GM18909 (cell line): ENCODE measurements around the gene TRDN.

Experiments used
- ATAC-seq: cut with Tn5 transposase; IDR thresholded peaks from one replicate; pipeline ENCODE4 v1.9.1; 2021; ENCODE audit warnings: mild to moderate bottlenecking; ENCODE audit not compliant: unreplicated experiment, poor library complexity

Gene TRDN

DNA sequence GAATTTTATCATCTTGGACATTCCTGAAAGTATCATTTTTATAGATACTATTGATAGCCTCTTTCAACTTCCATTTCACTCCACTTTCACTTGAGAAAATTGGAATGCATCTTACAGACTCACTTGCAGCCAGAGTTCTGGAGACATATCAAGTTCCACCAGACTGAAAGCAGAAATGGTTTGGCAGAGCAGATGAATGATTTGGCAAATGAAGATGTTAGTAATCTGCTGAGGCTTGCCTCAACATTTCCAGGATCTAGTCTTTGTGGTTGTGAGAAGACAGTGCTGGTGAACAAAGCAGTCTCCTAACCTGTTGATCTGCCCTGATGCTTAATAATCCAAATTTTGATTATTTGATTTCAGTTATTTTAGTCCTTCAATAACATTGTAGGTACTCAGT lies 202.6 kb downstream of the TRDN start:
- no peak for ATAC-seq

DNA sequence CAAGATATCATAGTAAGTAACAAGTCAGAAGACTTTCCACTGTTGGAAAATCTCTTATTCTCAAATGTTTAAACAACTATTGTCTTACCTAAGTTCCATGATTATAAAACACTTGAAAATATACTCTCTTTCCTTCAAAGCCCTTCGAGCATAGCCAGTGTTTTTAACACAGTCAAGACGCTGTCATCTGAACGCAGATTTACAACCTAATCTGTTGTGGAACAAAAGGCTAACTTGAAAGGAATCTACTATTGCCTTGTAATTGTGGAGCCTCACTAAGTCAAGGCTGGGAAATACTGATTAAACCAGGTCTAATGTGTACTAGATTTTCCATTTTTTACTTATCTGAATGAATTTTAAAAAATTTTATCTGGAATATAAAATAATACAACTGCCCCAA lies 205.8 kb downstream of the TRDN start:
- ATAC-seq: no peak

DNA sequence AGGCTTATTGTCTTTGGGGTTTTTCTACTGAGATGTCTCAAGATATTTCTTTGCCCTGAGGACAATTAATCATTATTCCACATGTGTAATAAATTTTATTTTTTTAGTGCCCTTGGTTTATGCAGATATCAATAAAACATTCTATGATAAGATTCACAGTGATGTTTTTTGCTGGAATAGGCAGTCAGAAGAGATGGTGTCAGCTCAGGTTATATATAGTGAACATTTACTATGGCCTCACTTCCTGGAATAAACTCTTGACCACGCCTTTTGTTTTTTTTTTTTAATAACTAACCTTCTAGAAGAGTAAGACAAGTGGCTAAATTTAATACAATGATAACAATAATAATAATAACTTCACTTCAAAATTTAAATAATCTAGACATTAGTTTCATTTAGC lies 209.7 kb downstream of the TRDN start:
- no peak for ATAC-seq

DNA sequence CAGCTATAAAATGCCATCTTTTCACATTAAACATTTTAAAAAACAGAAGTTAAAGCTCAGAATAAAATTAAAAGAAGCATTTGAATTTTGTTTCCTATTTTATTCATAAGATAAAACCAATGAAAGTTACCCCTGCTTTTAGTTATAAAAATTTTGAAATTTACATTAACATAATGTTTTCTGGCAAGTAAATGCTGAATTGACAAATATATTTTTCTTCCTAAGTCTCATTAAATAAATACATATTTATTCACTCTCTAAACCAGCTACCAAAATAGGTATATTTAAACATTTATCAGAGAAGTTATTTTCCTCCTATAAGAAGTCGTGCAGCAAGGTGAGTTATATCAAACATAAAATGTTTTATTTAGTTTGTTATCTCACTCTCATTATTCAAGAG lies 213.6 kb downstream of the TRDN start:
- no peak for ATAC-seq

- no peak for ATAC-seq
Measured at GRCh38 chr6:123420512-123420911, 216.2 kb downstream of the TRDN start.

DNA sequence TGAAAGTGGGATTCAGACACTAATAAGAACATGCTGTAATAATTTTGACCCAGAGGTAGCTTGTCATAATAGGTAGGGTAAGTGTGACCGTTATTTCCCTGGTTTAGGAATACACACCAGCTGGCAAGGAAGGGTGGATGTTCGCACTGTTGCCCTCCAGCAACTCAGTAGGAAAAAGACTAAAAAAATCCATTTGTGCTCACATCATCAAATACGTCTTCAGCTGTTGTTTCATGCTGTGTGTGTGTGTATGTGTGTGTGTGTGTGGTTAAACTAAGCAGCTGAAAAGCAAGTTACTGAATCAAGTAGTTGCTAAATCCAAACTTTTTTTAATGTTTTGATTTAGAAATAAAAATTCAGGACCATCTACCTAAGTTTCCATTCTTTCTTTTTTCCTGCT lies 218.7 kb downstream of the TRDN start:
- no peak for ATAC-seq

DNA sequence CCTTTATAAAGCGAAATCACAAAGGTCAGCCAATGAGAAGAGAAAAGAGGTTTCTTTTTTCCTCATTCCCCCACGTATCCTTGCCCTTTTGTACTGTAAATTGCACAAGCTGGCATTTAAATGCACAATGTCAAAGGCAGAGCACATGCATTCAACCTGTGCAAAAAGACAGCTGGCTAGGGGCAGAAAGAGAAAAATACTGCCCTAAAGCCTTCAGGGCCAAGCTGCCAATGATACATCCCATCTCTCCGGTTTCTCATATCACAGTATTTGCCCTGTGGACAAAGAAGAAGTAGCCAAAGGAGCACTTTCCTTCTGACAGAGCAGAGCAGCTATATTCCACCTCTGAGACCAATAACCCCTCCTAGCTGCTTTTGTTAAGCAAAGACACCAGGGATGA lies 219.2 kb downstream of the TRDN start:
- no peak for ATAC-seq

GRCh38 chr6:123415844-123416468 lies 220.8 kb downstream of the TRDN start:
- peak; percentile 94 for ATAC-seq

- ATAC-seq: no peak
Measured at GRCh38 chr6:123404975-123405374, 231.8 kb downstream of the TRDN start.

DNA sequence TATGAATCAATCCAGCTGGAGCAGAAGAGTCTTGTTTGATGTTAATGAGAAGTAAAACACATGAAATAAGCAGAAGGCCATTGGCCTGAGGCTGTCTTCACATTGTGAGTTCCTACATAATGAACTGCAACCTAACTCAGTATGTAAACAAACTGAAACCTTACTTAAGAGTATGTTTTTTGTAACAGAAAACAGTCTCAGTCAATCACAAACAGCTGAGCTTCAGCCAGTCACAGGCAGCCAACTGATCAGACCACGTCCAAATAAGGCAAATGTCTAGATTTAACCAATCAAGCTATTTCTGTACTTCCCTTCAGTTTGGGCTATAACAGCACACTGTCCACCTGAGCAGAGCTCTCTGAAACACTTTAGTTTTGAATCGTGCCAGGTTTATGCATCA lies 234.7 kb downstream of the TRDN start:
- peak; percentile 92 for ATAC-seq

DNA sequence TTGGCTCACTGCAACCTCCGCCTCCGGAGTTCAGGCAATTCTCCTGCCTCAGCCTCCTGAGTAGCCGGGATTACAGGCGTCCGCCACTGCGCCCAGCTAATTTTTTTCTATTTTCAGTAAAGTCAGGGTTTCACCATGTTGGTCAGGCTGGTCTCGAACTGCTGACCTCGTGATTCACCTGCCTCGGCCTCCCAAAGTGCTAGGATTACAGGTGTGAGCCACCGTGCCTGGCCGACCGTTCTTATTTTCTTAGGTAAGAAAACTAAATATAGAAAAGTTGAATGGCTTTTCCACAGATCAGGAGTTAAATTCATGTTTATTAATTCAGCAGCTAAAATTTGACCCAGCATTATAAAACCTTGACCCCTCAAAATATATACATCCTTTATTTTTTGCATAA lies 238.7 kb downstream of the TRDN start:
- no peak for ATAC-seq

GRCh38 chr6:123393331-123393730 lies 243.4 kb downstream of the TRDN start:
- ATAC-seq: no peak

- no peak for ATAC-seq
Measured at GRCh38 chr6:123383718-123384117, 253.0 kb downstream of the TRDN start.

- peak; percentile 59 for ATAC-seq
Measured at GRCh38 chr6:123380257-123380656, 256.5 kb downstream of the TRDN start.

- no peak for ATAC-seq
Measured at GRCh38 chr6:123372737-123373136, 264.0 kb downstream of the TRDN start.

DNA sequence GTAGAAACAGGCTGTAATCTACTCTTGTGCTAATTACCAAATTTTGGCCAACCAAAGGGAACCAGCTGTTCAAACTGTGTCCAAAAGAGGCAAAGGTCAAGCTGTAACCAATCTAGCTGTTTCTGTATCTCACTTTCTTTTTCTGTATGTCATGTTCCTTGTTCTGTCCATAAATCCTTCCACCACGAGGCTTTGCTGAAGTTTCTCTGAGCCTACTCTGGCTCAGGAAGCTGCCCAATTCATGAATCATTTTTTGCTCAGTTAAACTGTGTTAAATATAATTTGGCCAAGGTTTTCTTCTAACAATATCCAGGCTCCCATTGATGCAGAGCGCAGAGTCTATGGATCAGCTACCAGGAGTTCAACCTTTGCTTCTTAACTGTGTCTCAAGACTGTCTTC lies 272.8 kb downstream of the TRDN start:
- ATAC-seq: no peak

- no peak for ATAC-seq
Measured at GRCh38 chr6:123360359-123360758, 276.4 kb downstream of the TRDN start.

DNA sequence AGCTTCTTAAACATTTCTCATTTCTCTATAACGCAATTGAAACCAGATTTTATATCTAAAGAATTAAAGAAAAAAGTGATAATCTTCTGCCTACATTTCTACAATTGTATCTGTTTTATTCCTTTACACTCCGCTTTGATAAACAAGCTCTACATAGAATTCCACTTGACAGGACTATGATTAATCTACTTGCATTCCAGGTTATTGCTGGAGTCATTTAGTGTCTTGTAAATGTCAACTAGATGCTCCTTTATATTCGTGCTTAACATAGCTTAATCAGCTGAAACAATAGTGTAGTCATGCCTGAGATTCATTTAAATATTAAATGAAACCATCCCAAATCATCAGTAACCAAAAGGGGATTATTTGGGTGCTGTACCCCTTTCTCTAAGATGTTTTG lies 284.0 kb downstream of the TRDN start:
- ATAC-seq: no peak

DNA sequence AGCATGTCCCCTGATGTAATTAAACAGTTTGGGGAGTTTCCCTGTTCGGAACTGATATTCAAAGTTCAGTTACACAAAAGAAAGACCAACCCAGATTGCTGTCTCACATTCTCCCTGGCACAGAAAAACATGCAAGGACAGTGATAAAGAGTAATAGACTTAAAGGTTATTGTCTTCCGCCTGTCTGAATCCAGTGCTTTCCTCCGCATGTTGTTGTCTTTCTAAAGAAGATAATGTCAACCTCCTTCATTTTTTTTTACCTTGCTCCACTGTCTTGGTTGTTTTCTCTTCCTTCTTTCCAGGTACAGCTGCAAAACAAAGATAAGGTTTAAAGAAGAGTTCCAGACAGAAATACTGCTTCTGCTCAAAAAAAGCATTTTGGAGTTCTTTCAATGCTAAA lies 284.5 kb downstream of the TRDN start:
- no peak for ATAC-seq

DNA sequence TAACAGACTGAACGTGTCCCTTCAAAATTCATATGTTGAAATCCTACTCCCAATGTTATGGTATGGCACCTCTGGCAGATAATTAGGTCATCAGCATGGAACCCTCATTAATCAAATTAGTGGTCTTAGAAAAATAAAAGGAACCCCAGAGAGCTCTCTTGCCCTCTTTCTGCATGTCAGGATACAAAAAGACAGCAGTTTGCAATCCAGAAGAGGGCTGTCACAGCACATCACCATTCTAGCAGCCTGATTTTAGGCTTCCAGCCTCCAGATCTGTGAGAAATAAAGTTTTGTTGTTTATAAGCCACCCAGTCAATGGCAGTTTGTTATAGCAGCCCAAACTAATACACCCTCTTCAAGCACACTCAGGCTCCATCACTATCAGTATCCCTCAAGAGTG lies 292.9 kb downstream of the TRDN start:
- no peak for ATAC-seq

GRCh38 chr6:123338394-123338793 lies 298.4 kb downstream of the TRDN start:
- ATAC-seq: no peak

DNA sequence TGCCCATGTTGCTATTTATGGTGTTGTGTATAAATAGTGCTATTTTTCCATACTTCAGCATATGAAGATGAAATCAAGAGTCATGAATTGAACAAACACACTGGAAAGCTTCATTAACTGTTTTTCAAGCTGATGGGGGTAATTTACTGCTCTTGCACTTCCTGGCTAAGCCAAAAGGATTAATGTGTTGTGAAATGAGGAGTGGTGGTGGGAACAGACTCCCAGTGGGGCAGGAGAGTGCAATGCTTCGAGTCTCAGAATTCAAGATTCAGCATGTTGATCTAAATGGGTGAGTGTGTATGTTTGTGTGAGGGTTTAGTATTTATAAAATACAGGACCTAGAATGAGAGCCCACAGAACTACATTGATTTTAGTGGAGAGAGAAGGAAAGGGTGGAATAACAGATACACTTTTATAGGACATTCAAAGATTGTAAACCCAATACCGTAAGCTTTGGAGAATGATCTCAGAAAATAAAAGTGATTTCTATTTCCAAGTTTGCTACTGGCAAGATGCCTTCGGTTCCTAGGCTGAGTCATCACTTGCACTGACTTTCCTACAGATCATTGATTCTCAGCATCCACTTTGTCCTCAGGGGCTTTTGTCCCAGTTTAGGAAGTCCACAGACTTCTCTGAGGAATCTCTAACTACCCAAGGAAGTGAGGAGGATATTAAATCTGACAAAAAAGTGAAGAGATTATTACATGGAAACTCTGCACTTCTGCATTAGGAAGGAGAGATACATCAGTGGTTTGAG lies 303.6 kb downstream of the TRDN start:
- no peak for ATAC-seq
